Activated CD4-positive, alpha-beta T cell treated with anti-CD3 and anti-CD28 coated beads, Interleukin-2, amount 10 ng/mL, durations not matched to agents 7 days and 5 days (primary cell): ENCODE measurements around the gene PLXND1. TPM values are rescaled to one million over a fixed set of nuclear protein-coding genes. Genes with fewer than 3 reads are reported as not detected.
A peak's percentile ranks its signal among the peaks of the same experiment; 100 is the strongest.
"Not testable (repeated sequence)": the region's sequence is repeated elsewhere in the genome, so short reads cannot be mapped to it uniquely, and the experiment has no call there.

Experiments used
- CTCF ChIA-PET: fragments of 350-600 bp; sonication (Branson Sonifier 250); formaldehyde crosslinking; loops from one replicate; lab custom pipeline; 2021; ENCODE audit warnings: antibody characterized with exemption; lab: Charles Lee
- POLR2A ChIA-PET: fragments of 350-600 bp; sonication (Branson Sonifier 250); formaldehyde crosslinking; loops from one replicate; lab custom pipeline; 2021; ENCODE audit warnings: antibody characterized with exemption; lab: Charles Lee
- DNase-seq: peaks from one replicate; pipeline ENCODE4 v3.0.0-alpha.2; 2020
- H3K27ac Mint-ChIP-seq: one replicate; pipeline ENCODE4 v1.8.0; 2021; ENCODE audit warnings: mild to moderate bottlenecking, moderate library complexity, mixed read lengths
- H3K27me3 Mint-ChIP-seq: one replicate; pipeline ENCODE4 v1.8.0; 2021; ENCODE audit warnings: mixed read lengths
- H3K36me3 Mint-ChIP-seq: one replicate; pipeline ENCODE4 v1.8.0; 2021; ENCODE audit warnings: low read depth, mixed read lengths
- H3K4me1 Mint-ChIP-seq: one replicate; pipeline ENCODE4 v1.8.0; 2021; ENCODE audit warnings: mixed read lengths
- H3K4me3 Mint-ChIP-seq: one replicate; pipeline ENCODE4 v1.8.0; 2021; ENCODE audit warnings: mild to moderate bottlenecking, moderate library complexity, mixed read lengths
- H3K9me3 Mint-ChIP-seq: one replicate; pipeline ENCODE4 v1.8.0; 2021; ENCODE audit warnings: mixed read lengths
- total RNA-seq, 2 experiments: library from RNA; stranded (reverse); gene quantifications; one replicate each; pipeline ENCODE4 v1.2.3, GENCODE V29; 2021

The PLXND1 gene, protein sequence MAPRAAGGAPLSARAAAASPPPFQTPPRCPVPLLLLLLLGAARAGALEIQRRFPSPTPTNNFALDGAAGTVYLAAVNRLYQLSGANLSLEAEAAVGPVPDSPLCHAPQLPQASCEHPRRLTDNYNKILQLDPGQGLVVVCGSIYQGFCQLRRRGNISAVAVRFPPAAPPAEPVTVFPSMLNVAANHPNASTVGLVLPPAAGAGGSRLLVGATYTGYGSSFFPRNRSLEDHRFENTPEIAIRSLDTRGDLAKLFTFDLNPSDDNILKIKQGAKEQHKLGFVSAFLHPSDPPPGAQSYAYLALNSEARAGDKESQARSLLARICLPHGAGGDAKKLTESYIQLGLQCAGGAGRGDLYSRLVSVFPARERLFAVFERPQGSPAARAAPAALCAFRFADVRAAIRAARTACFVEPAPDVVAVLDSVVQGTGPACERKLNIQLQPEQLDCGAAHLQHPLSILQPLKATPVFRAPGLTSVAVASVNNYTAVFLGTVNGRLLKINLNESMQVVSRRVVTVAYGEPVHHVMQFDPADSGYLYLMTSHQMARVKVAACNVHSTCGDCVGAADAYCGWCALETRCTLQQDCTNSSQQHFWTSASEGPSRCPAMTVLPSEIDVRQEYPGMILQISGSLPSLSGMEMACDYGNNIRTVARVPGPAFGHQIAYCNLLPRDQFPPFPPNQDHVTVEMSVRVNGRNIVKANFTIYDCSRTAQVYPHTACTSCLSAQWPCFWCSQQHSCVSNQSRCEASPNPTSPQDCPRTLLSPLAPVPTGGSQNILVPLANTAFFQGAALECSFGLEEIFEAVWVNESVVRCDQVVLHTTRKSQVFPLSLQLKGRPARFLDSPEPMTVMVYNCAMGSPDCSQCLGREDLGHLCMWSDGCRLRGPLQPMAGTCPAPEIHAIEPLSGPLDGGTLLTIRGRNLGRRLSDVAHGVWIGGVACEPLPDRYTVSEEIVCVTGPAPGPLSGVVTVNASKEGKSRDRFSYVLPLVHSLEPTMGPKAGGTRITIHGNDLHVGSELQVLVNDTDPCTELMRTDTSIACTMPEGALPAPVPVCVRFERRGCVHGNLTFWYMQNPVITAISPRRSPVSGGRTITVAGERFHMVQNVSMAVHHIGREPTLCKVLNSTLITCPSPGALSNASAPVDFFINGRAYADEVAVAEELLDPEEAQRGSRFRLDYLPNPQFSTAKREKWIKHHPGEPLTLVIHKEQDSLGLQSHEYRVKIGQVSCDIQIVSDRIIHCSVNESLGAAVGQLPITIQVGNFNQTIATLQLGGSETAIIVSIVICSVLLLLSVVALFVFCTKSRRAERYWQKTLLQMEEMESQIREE (N-terminal part only)
- 1 to 10 TPM; 1.2 to 1.4 TPM for total RNA-seq

DNA sequence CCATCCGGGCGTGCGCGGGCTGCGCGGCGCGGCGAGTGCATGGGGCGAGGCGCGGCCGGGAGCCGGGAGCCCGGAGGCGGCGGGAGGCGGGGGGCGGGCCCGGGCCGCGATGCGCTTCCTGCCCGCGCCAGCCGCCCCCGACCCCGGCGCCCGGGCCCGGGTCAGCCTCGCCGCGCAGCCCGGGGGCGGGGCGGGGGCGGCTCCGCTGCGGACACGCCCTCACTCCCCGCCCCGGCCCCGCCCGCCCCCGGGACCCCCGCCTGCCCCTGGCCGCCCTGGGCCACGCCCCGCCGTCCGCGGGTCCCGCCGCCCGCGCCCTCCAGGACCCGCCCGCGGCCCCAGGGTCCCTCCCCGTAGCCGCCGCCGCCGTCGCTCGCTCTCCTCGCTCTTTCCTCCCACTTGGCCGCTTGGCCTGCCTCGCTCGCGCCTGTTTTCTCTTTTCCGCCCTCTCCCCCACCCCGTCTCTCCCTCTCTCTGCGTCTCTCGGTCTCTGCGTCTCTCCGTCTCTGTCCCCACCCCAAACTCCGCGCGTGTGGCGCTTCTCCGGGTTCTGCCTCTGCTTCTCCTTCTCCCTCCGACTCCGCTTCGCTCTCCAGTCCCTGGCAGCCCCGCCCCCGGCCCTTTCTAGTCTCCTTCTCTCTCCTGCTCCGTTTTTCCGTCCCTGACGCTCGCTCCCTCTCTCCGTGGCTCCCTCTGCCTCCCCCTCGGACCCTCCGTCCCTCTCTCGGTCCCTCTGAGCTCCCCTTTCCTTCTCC lies at the start of gene PLXND1:
Gene PLXND1 (minus strand): TSS at position 41 of the 755 bp plus-strand sequence. CDS start 37 bp downstream, at position 4.
- no peaks in the 10 kb centered on the region for H3K9me3 Mint-ChIP-seq

DNA sequence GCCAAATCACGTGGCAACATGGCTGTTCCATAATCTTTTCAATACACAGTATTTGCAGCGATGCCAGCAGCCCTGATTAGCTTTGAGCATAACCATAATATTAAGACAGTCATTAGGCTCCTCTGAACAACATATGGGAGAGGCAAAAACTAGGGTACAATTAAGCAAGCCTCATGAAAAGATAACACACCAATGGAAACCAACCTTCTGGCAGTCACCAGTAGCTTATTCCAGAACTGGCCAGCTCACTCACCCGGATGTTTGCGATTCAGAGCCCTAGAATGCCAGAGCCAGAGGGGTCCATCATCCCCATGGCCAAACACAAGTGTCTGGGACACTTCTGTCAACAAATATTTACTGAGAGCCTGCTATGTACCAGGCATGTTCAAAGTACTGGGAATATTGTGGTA lies 48.8 kb upstream of the PLXND1 start:
- ChIA-PET POLR2A (interaction anchor here (0.7 kb wide), 1 partner anchor 286 kb away, joined by 3 read pairs; no protein-coding TSS in a partner anchor), CTCF (no interaction called here)
- no peak overlapping the region for H3K27ac Mint-ChIP-seq
- peaks cover 19% of the 10 kb centered on the region for H3K4me1 Mint-ChIP-seq
- DNase-seq: no peak
- H3K27me3 Mint-ChIP-seq: no peaks in the 10 kb centered on the region
- H3K4me3 Mint-ChIP-seq: no peak overlapping the region
- no peaks in the 10 kb centered on the region for H3K9me3 Mint-ChIP-seq
- peaks cover 4% of the 10 kb centered on the region for H3K36me3 Mint-ChIP-seq

More for the DNA sequence above, at the start of gene PLXND1:
- ChIA-PET POLR2A (no interaction called here), CTCF (no interaction called here)
- H3K27ac Mint-ChIP-seq: peak within 1 kb of the TSS; percentile 60
- DNase-seq: peak; percentile 26
- peaks cover 11% of the 10 kb centered on the region for H3K4me1 Mint-ChIP-seq
- H3K27me3 Mint-ChIP-seq: peaks cover 61% of the 10 kb centered on the region
- peak within 1 kb of the TSS; percentile 72 for H3K4me3 Mint-ChIP-seq
- H3K36me3 Mint-ChIP-seq: no peaks in the 10 kb centered on the region

DNA sequence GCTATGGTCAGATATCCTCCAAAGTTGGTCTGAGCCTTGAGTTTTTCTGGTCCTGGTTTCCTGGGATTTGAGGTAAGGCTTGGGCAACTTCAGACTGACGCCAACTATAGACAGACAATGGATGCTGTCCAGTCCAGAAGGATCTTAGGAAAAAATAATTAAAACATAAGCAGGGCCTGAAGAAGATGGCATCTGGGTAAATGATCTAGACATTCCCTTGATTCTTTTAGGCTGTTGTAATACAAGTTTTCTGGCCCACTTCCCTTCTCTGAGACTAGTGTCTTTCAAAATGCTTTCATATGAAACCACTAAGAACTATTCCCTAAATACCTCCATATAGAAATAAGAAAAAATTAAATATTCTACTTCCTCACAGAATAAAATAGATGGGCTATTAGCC lies 47.7 kb upstream of the PLXND1 start:
- no peaks in the 10 kb centered on the region for H3K9me3 Mint-ChIP-seq
- no peaks in the 10 kb centered on the region for H3K27me3 Mint-ChIP-seq
- ChIA-PET POLR2A (no interaction called here), CTCF (interaction anchor here (0.8 kb wide), 1 partner anchor 164 kb away, joined by 3 read pairs; no protein-coding TSS in a partner anchor)
- peaks cover 19% of the 10 kb centered on the region for H3K4me1 Mint-ChIP-seq
- peaks cover 3% of the 10 kb centered on the region for H3K36me3 Mint-ChIP-seq
- DNase-seq: no peak
- no peak overlapping the region for H3K27ac Mint-ChIP-seq
- no peak overlapping the region for H3K4me3 Mint-ChIP-seq

DNA sequence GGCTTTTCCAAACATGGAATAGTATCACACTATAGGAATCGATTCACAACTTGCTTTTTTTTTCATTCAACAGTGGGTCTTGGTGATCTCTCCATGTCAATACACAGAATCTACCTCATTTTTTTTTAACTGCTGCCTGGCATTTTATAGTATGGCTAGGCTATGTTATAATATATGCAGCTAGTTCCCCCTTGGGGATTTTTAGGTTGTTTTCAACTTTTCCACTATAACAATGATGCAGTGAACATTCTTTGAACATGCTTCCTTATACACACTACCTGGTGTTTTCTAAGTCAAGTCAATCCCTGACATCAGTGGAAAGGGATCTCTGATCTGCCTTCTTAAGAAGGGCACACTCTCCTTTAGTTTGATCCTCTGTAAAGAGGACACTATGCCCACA lies 46.5 kb upstream of the PLXND1 start:
- Mint-ChIP-seq H3K9me3 (no peaks in the 10 kb centered on the region), H3K27me3 (no peaks in the 10 kb centered on the region), H3K27ac (no peak overlapping the region), H3K36me3 (peaks cover 3% of the 10 kb centered on the region), H3K4me3 (no peak overlapping the region), H3K4me1 (peaks cover 13% of the 10 kb centered on the region)
- no peak for DNase-seq
- ChIA-PET CTCF (no interaction called here), POLR2A (no interaction called here)

DNA sequence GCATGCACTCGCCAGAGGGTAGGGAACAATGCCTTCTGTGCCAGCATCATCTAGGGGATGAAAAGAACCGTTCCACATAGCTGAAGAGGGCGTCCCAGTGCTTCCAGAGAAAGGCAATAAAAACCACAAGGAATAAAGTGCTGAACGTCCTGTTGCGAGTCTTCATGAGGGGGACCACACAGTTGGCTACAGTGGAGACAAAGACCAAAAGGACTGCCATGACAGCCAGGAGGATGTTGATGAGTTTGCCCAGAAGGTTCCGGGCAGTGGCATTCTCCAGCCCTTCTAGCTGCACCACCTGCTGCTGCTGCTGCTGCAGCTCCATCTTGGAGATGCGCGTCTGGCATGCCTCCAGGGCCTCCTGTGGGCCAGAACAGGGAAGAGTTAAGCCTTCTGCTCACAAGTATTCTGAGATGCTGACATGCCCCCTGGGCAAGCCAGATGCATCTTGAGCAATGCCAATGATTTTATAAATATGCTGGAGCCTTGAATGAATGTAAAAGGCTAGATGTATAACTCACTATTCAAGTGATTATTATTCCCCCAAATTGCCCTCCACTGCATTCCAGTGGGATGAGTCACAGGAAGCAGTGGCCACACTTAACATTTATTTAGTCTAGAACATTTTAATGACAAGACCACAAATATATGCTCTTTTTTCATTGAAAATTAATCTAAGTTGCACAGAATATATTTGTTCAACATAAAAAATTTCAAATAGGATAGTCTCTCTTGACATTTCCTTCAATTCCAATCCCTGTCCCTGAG lies 45.1 kb upstream of the PLXND1 start:
- H3K27ac Mint-ChIP-seq: no peak overlapping the region
- H3K9me3 Mint-ChIP-seq: no peaks in the 10 kb centered on the region
- ChIA-PET CTCF (no interaction called here), POLR2A (no interaction called here)
- H3K36me3 Mint-ChIP-seq: peaks cover 3% of the 10 kb centered on the region
- no peak overlapping the region for H3K4me3 Mint-ChIP-seq
- DNase-seq: no peak
- no peaks in the 10 kb centered on the region for H3K4me1 Mint-ChIP-seq
- H3K27me3 Mint-ChIP-seq: no peaks in the 10 kb centered on the region

DNA sequence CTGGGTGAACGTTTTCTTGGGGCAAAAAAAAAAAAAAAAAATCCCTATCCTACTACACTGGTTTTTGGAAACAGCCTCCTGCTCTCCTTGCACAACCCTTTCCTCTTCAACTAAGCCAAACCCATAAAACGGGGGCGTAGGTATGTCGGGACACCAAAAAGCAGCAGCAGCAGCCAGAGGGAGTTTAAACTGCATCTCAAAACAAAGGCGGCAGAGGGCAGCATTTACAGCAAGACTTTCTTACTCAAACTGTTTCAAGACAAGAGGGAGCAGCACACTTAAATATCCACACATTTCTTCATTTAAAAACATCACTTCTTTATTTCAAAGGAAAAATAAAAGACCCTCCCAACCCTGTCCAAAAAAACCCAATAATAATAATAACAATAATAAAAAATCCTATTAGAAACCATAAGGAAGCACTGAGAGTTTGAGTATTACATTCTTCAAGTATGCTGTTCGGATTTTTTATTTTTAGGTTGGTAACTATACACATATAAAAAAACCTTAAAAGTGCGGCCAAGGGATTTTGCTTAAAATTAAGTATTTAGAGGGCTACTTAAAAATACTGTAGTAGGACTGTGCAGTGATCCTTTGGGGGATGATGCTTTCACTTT lies 43.9 kb upstream of the PLXND1 start:
- Mint-ChIP-seq H3K9me3 (no peaks in the 10 kb centered on the region), H3K4me1 (no peaks in the 10 kb centered on the region), H3K36me3 (peaks cover 3% of the 10 kb centered on the region), H3K27me3 (no peaks in the 10 kb centered on the region), H3K4me3 (no peak overlapping the region), H3K27ac (no peak overlapping the region)
- ChIA-PET CTCF (interaction anchor here (0.7 to 1.2 kb wide), 3 partner anchors 164 to 299 kb away, joined by 3 read pairs; no protein-coding TSS in a partner anchor), POLR2A (no interaction called here)
- DNase-seq: peak; percentile 65

DNA sequence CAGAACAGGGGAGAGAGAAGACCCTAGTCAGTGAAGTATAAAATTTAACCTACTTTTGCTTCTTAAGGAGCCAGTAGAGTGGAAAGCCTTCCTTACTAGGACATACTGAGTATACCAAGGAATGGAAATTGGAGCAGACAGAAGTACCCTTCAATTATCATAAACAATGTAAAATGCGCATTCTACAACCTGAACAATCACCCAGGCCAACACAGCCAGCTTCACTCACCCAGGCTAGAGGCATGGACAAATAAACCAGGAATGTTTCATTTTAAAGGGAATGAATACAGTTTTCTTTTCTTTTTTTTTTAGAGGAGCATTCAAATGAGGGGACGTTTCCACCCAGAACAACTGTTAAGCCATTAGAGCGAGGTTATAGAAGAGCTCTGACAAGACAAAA lies 41.9 kb upstream of the PLXND1 start:
- H3K27me3 Mint-ChIP-seq: peaks cover 4% of the 10 kb centered on the region
- H3K4me1 Mint-ChIP-seq: no peaks in the 10 kb centered on the region
- no peaks in the 10 kb centered on the region for H3K36me3 Mint-ChIP-seq
- no peak overlapping the region for H3K27ac Mint-ChIP-seq
- ChIA-PET CTCF (no interaction called here), POLR2A (no interaction called here)
- DNase-seq: no peak
- no peak overlapping the region for H3K4me3 Mint-ChIP-seq
- no peaks in the 10 kb centered on the region for H3K9me3 Mint-ChIP-seq

DNA sequence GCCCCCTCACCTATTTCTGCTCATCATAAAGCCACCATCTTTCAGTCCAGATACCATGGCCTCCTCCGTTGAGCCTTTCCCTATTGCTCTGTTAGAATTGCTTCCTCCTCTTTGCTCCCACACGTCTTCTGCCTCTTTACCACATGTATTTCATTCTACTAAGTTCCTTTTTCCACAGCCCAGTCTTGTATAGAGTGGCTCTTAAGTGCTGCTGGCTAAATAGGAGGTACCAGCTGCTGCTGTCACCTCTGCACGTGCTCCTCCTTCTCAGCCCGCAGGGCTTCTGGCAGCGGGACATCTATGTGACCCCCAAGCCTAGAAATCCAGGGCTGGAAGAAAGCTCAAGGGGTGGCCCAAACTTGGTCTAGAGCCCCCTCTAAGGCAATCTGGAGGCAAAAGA lies 38.8 kb upstream of the PLXND1 start:
- Mint-ChIP-seq H3K27ac (no peak overlapping the region), H3K4me1 (no peaks in the 10 kb centered on the region), H3K9me3 (no peaks in the 10 kb centered on the region), H3K27me3 (peaks cover 4% of the 10 kb centered on the region), H3K4me3 (no peak overlapping the region), H3K36me3 (no peaks in the 10 kb centered on the region)
- DNase-seq: no peak
- ChIA-PET POLR2A (no interaction called here), CTCF (interaction anchor here (1.6 kb wide), 1 partner anchor 18 kb away, joined by 6 read pairs; no protein-coding TSS in a partner anchor)

DNA sequence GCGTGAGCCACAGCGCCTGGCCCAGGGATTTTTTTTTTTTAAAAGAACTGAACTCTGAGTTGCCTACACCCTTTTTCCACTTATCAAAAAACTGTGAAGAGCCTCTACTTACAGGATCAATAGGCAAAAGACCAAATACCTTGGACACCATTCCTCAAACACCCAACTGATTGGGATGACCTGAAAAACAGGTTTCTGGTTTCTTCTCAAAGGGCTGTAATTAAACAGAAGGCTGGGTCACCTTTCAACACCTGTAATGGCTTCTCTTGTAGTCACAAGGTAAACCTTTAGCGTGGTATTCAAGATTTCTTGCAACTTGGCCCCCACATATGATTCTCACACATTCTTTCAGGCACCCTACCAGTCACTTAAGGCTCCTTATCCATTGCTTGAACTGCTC lies 38.4 kb upstream of the PLXND1 start:
- CTCF ChIA-PET: no interaction called here

DNA sequence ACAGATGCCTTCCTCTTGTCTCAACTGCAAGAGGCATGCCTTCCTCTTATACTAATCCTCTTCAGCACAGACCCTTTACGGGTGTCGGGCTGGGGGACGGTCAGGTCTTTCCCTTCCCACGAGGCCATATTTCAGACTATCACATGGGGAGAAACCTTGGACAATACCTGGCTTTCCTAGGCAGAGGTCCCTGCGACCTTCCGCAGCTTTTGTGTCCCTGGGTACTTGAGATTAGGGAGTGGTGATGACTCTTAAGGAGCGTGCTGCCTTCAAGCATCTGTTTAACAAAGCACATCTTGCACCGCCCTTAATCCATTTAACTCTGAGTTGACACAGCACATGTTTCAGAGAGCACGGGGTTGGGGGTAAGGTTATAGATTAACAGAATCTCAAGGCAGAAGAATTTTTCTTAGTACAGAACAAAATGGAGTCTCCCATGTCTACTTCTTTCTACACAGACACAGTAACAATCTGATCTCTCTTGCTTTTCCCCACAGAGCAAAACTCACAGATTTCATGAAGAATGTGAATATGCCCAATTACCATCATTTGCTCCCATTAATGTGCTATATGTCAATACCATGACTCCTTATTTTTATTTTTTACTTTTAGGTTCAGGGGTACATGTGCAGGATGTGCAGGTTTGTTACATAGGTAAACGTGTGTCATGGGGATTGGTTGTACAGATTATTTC lies 35.2 kb upstream of the PLXND1 start:
- DNase-seq, H3K27ac Mint-ChIP-seq, H3K4me3 Mint-ChIP-seq, CTCF ChIA-PET, H3K27me3 Mint-ChIP-seq, H3K9me3 Mint-ChIP-seq, POLR2A ChIA-PET, H3K36me3 Mint-ChIP-seq, H3K4me1 Mint-ChIP-seq: not testable (repeated sequence)

More for the DNA sequence above, 38.4 kb upstream of the PLXND1 start:
- Mint-ChIP-seq H3K4me1 (no peaks in the 10 kb centered on the region), H3K27ac (no peak overlapping the region), H3K36me3 (no peaks in the 10 kb centered on the region), H3K9me3 (no peaks in the 10 kb centered on the region), H3K4me3 (no peak overlapping the region), H3K27me3 (peaks cover 4% of the 10 kb centered on the region)
- DNase-seq: no peak
- POLR2A ChIA-PET: no interaction called here
